ENCODE results near the gene STRIP2. TPM values are rescaled to one million over a fixed set of nuclear protein-coding genes. Genes with fewer than 3 reads are reported as not detected.

STRIP2 gene
- total RNA-seq, 1 experiment from 2014 or later = 5.1 TPM

- ChIA-PET POLR2A (no interaction called here), CTCF (no interaction called here)
- ATAC-seq (no peak), DNase-seq (ENCODE audit: low read depth, low spot score) (no peak)
- no peaks in the 10 kb centered on the region for H3K4me1 ChIP-seq (ENCODE audit: control insufficient read depth, insufficient read depth, low read length)
- no peak overlapping the region for H3K4me3 ChIP-seq (ENCODE audit: low read depth in 2 of 2, low read length in 2 of 2)
- no peaks in the 10 kb centered on the region for H3K36me3 ChIP-seq (ENCODE audit: control insufficient read depth, insufficient read depth, low read length)
- in situ Hi-C loops (cut with HindIII; ENCODE audit: low pct_unique_long_range_greater_than_20kb, low sequenced_read_pairs) (no loop called here), intact Hi-C loops (cut with micrococcal nuclease; ENCODE audit: unreplicated experiment) (no loop called here)
- no TSS peak for BruUV-seq (replicated peaks)
- no peaks in the 10 kb centered on the region for H3K9me3 ChIP-seq (ENCODE audit: control insufficient read depth, insufficient read depth, low read depth, low read length)
- TF ChIP-seq CTCF (IDR thresholded peaks at IDR 0.05) = no peak
- no peak for TF ChIP-seq TCF7L2 (IDR thresholded peaks at IDR 0.05; ENCODE audit: low read depth, low read length)
- TF ChIP-seq REST (IDR thresholded peaks at IDR 0.05; ENCODE audit: insufficient read depth in 1 of 2, low read depth in 2 of 2, low read length in 1 of 2) = no peak
- no peak for TF ChIP-seq POLR2AphosphoS5 (IDR thresholded peaks at IDR 0.05; ENCODE audit: low read depth, low read length)
- no peak for TF ChIP-seq SIN3A (IDR thresholded peaks at IDR 0.05; ENCODE audit: borderline replicate concordance, insufficient read depth, low read depth, low read length)
- no peaks in the 10 kb centered on the region for H3K27me3 ChIP-seq (ENCODE audit: control insufficient read depth, insufficient read depth, low read length)
- H3K27ac ChIP-seq (ENCODE audit: low read length) = no peak overlapping the region
These were observed 61.8 kb downstream of the STRIP2 start for GRCh38 chr7:129495987-129496386.

GRCh38 chr7:129496653-129497052 is 62.4 kb downstream of the STRIP2 start:
- Histone ChIP-seq H3K27me3 (ENCODE audit: control insufficient read depth, insufficient read depth, low read length) (no peaks in the 10 kb centered on the region), H3K4me1 (ENCODE audit: control insufficient read depth, insufficient read depth, low read length) (no peaks in the 10 kb centered on the region), H3K4me3 (ENCODE audit: low read depth in 2 of 2, low read length in 2 of 2) (no peak overlapping the region), H3K27ac (ENCODE audit: low read length) (no peak overlapping the region), H3K9me3 (ENCODE audit: control insufficient read depth, insufficient read depth, low read depth, low read length) (no peaks in the 10 kb centered on the region), H3K36me3 (ENCODE audit: control insufficient read depth, insufficient read depth, low read length) (no peaks in the 10 kb centered on the region)
- DNase-seq (ENCODE audit: low read depth, low spot score) = no peak
- intact Hi-C loops (cut with micrococcal nuclease; ENCODE audit: unreplicated experiment) (no loop called here), in situ Hi-C loops (cut with HindIII; ENCODE audit: low pct_unique_long_range_greater_than_20kb, low sequenced_read_pairs) (no loop called here)
- TF ChIP-seq CTCF (IDR thresholded peaks at IDR 0.05) (no peak), SIN3A (IDR thresholded peaks at IDR 0.05; ENCODE audit: borderline replicate concordance, insufficient read depth, low read depth, low read length) (no peak), REST (IDR thresholded peaks at IDR 0.05; ENCODE audit: insufficient read depth in 1 of 2, low read depth in 2 of 2, low read length in 1 of 2) (no peak)
- POLR2A ChIA-PET = no interaction called here
- CTCF ChIA-PET = no interaction called here
- no peak for ATAC-seq
- BruUV-seq (replicated peaks) = no TSS peak

Measured in Panc1 (cell line).